Esophagus muscularis mucosa (tissue), 3 donors: ENCODE results near the gene NLRP14.

Experiments used
- CTCF ChIP-seq, 3 experiments: fragments of 200-600 bp in 2 of 3; fragments of 450-650 bp in 1 of 3; sonication (generic) in 2 of 3; IDR thresholded peaks; one replicate each; pipeline ENCODE4 v1.5.1; 2017 to 2019; ENCODE audit warnings: antibody characterized with exemption in 3 of 3, mild to moderate bottlenecking in 2 of 3, moderate library complexity in 1 of 3
- POLR2A ChIP-seq: fragments of 450-650 bp; IDR thresholded peaks from one replicate; pipeline ENCODE4 v1.6.1; 2017; ENCODE audit warnings: antibody characterized with exemption, moderate library complexity, mild to moderate bottlenecking, low read depth
- POLR2AphosphoS5 ChIP-seq, 2 donors: sonication (generic); formaldehyde crosslinking; IDR thresholded peaks; one replicate each; pipeline ENCODE4 v1.6.1; 2017; ENCODE audit warnings: antibody characterized with exemption in 2 of 2

GRCh38 chr11:7030836-7031235 lies 10.6 kb downstream of the NLRP14 start:
- TF ChIP-seq CTCF (IDR thresholded peaks at IDR 0.05) (no peak), POLR2AphosphoS5 (IDR thresholded peaks at IDR 0.05) (no peak), POLR2A (no peak)
